Inferior parietal cortex (tissue), 1 donor: ENCODE data around the gene HDAC10.

Experiments
- DNase-seq: peaks from one replicate; pipeline ENCODE4 v3.0.0-alpha.2; 2016; ENCODE audit errors: extremely low spot score

Gene HDAC10

GRCh38 chr22:50256258-50256862 lies 5.3 kb upstream of the HDAC10 start:
- no peak for DNase-seq

- no peak for DNase-seq
Measured at GRCh38 chr22:50255607-50256006, 4.5 kb upstream of the HDAC10 start.

GRCh38 chr22:50255099-50255498 lies 4.0 kb upstream of the HDAC10 start:
- DNase-seq, result no peak

GRCh38 chr22:50253941-50254340 lies 2.9 kb upstream of the HDAC10 start:
- no peak for DNase-seq

GRCh38 chr22:50253046-50253915 lies 2.2 kb upstream of the HDAC10 start:
- DNase-seq, result no peak

- no peak for DNase-seq
Measured at GRCh38 chr22:50252082-50253045, 1.3 kb upstream of the HDAC10 start.

GRCh38 chr22:50251477-50252081 lies 514 bp upstream of the HDAC10 start:
- no peak for DNase-seq

GRCh38 chr22:50250249-50250554 lies 863 bp downstream of the HDAC10 start:
- DNase-seq, result no peak

- DNase-seq, result no peak
Measured at GRCh38 chr22:50249341-50250248, 1.5 kb downstream of the HDAC10 start.

- DNase-seq, result no peak
Measured at GRCh38 chr22:50248196-50249081, 2.6 kb downstream of the HDAC10 start.

- DNase-seq, result no peak
Measured at GRCh38 chr22:50247748-50248147, 3.3 kb downstream of the HDAC10 start.

GRCh38 chr22:50246242-50247175 lies 4.6 kb downstream of the HDAC10 start:
- DNase-seq, result no peak

GRCh38 chr22:50245214-50246072 lies 5.6 kb downstream of the HDAC10 start:
- DNase-seq, result no peak

GRCh38 chr22:50244420-50245213 lies 6.4 kb downstream of the HDAC10 start, which contains the start of gene TUBGCP6:
Gene TUBGCP6, minus strand, starts transcription at chr22:50245023. Its CDS starts 564 bp downstream, at chr22:50244459.
- DNase-seq, result peak; percentile 96

GRCh38 chr22:50243685-50244419 lies 7.2 kb downstream of the HDAC10 start:
- no peak for DNase-seq

GRCh38 chr22:50242406-50242949 lies 8.6 kb downstream of the HDAC10 start:
- DNase-seq, result no peak
